Adrenal gland (tissue), 12 donors: ENCODE results near the gene DCLK3. TPM values are rescaled to one million over a fixed set of nuclear protein-coding genes. Genes with fewer than 3 reads are reported as not detected.

Experiments used
- DNase-seq, 7 donors: peaks; one replicate each; pipeline ENCODE4 v3.0.0-alpha.2; 2019 to 2020
- H3K27ac ChIP-seq, 5 donors: fragments of 200-600 bp; sonication (generic) in 4 of 5; 1 replicate in 3 of 5; 2 replicates in 2 of 5; pipeline versions ENCODE4 v1.5.1 to v1.8.0; 2016 to 2020; ENCODE audit warnings: mild to moderate bottlenecking in 1 of 5
- H3K27me3 ChIP-seq: fragments of 200-600 bp; 2 replicates; pipeline ENCODE4 v1.8.0; 2021
- H3K36me3 ChIP-seq, 2 donors: fragments of 200-600 bp; replicated peaks in 1 of 2; 1 replicate in 1 of 2; 2 replicates in 1 of 2; pipeline versions ENCODE4 v1.5.1 to v1.8.0; 2018 to 2022
- H3K4me1 ChIP-seq, 2 donors: fragments of 200-600 bp; replicated peaks in 1 of 2; 1 replicate in 1 of 2; 2 replicates in 1 of 2; pipeline versions ENCODE4 v1.5.1 to v1.8.0; 2018 to 2021
- H3K4me3 ChIP-seq, 4 donors: fragments of 200-600 bp; sonication (generic) in 3 of 4; one replicate each; pipeline ENCODE4 v1.5.1; 2016 to 2018
- H3K9me3 ChIP-seq, 3 donors: fragments of 200-600 bp; sonication (generic) in 1 of 3; replicated peaks in 1 of 3; 1 replicate in 2 of 3; 2 replicates in 1 of 3; pipeline versions ENCODE4 v1.5.1 to v1.8.0; 2016 to 2021
- CTCF ChIP-seq, 6 experiments: fragments of 450-650 bp in 4 of 6; fragments of 200-600 bp in 2 of 6; sonication (generic) in 1 of 6; IDR thresholded peaks; 1 replicate in 5 of 6; 2 replicates in 1 of 6; pipeline versions ENCODE4 v1.5.1 to v1.8.0; 2016 to 2021; ENCODE audit warnings: antibody characterized with exemption in 6 of 6, mild to moderate bottlenecking in 2 of 6, moderate library complexity in 1 of 6
- POLR2A ChIP-seq, 2 donors: fragments of 450-650 bp; IDR thresholded peaks; one replicate each; pipeline ENCODE4 v1.6.1; 2017; ENCODE audit warnings: antibody characterized with exemption in 2 of 2, mild to moderate bottlenecking in 2 of 2, moderate library complexity in 1 of 2
- WGBS, 4 donors: extraction: QIAGEN DNeasy Blood & Tissue Kit in 2 of 4; methylation state at CpG; one replicate each; pipeline versions ENCODE4 v1.1.5 to v1.1.7; 2013 to 2017; 5-methylcytosine and 5-hydroxymethylcytosine counted together
- intact Hi-C, 2 donors: fragments of 100-400 bp; cut with DNase I; formaldehyde crosslinking; loops; one replicate each; pipeline versions ENCODE4 v1.14.1 to v1.15.0; 2022 to 2023
- polyA plus RNA-seq, 3 donors: library from polyadenylated mRNA; stranded (reverse); fragments of 200-250 nt in 2 of 3; fragments of 350-450 nt in 1 of 3; fragmentation: Illumina TruSeq in 1 of 3; extraction: RNeasy Lipid Tissue Mini Kit (QIAGEN cat#74804) in 1 of 3; gene quantifications; one replicate each; pipeline ENCODE4 v1.2.3, GENCODE V29; 2013 to 2014
- total RNA-seq, 9 donors: library from RNA; depleted of rRNA in 4 of 9; stranded (reverse); fragments of >200 nt in 4 of 9; fragments of 120-200 nt in 1 of 9; fragmentation: NEBNext Ultra II Directional in 1 of 9; extraction: Animal tissue kit (Norgen Biotek cat#: 25700) in 1 of 9; gene quantifications; one replicate each; pipeline versions ENCODE4 v1.1.0 to v1.2.4, GENCODE V29; 2013 to 2023
- donor health status: healthy with polysubstance abuse.
- donor health status: Bipolar disorder and iron deficiency.
- donor health status: DM: yes; HTN: yes; CAD: no.
- donor health status: DM: no; HTN: no; CAD: no.
- donor health status: DM: no; HTN: no; CAD: no.
- donor health status: DM: yes; HTN: yes; CAD: no.

Gene DCLK3
- total and polyA plus RNA-seq, 12 donors: under 0.01 to 1.5 (median 0.15) TPM; not detected in 6

GRCh38 chr3:36756269-36756668, 8.1 kb downstream of the DCLK3 start:
- no peak overlapping the region for H3K4me3 ChIP-seq
- intact Hi-C loops: no loop called here
- H3K27ac ChIP-seq: no peak overlapping the region
- WGBS, 4 donors: 40 to 69% (median 63%) methylated on average over 1 of the region's 1 CpG; no CpG with 5 or more reads in 1 of the 4 donors
- H3K36me3 ChIP-seq: no peaks in the 10 kb centered on the region
- H3K27me3 ChIP-seq: no peaks in the 10 kb centered on the region
- no peaks in the 10 kb centered on the region for H3K4me1 ChIP-seq
- no peaks in the 10 kb centered on the region for H3K9me3 ChIP-seq
- no peak for DNase-seq
- TF ChIP-seq CTCF (IDR thresholded peaks at IDR 0.05) (no peak), POLR2A (IDR thresholded peaks at IDR 0.05) (no peak)

GRCh38 chr3:36751326-36751725, 13.0 kb downstream of the DCLK3 start:
- 46 to 65% (median 53%) methylated on average over 1 of the region's 1 CpG for WGBS, 4 donors
- no peaks in the 10 kb centered on the region for H3K27me3 ChIP-seq
- TF ChIP-seq POLR2A (IDR thresholded peaks at IDR 0.05) (no peak), CTCF (IDR thresholded peaks at IDR 0.05) (no peak)
- H3K27ac ChIP-seq: no peak overlapping the region
- H3K9me3 ChIP-seq: no peaks in the 10 kb centered on the region
- intact Hi-C loops: no loop called here
- no peaks in the 10 kb centered on the region for H3K36me3 ChIP-seq
- no peak for DNase-seq
- H3K4me1 ChIP-seq: no peaks in the 10 kb centered on the region
- H3K4me3 ChIP-seq: no peak overlapping the region

- Histone ChIP-seq H3K4me3 (no peak overlapping the region), H3K27me3 (no peaks in the 10 kb centered on the region), H3K27ac (no peak overlapping the region), H3K9me3 (no peaks in the 10 kb centered on the region), H3K4me1 (no peaks in the 10 kb centered on the region), H3K36me3 (no peaks in the 10 kb centered on the region)
- DNase-seq: no peak
- TF ChIP-seq CTCF (IDR thresholded peaks at IDR 0.05) (no peak), POLR2A (IDR thresholded peaks at IDR 0.05) (no peak)
- 44 to 78% (median 65%) methylated on average over 6 of the region's 6 CpGs for WGBS, 4 donors
- intact Hi-C loops: no loop called here
These were observed 13.6 kb downstream of the DCLK3 start for GRCh38 chr3:36750737-36751136.

GRCh38 chr3:36744763-36745162, 19.6 kb downstream of the DCLK3 start:
- no peak overlapping the region for H3K4me3 ChIP-seq
- H3K27ac ChIP-seq: no peak overlapping the region
- H3K4me1 ChIP-seq: no peaks in the 10 kb centered on the region
- intact Hi-C loops: no loop called here
- H3K36me3 ChIP-seq: no peaks in the 10 kb centered on the region
- whole genome bisulfite sequencing, 4 donors: 64 to 71% (median 67%) methylated on average over 6 of the region's 6 CpGs
- no peak for DNase-seq
- no peaks in the 10 kb centered on the region for H3K27me3 ChIP-seq
- no peaks in the 10 kb centered on the region for H3K9me3 ChIP-seq
- TF ChIP-seq POLR2A (IDR thresholded peaks at IDR 0.05): no peak
- no peak for TF ChIP-seq CTCF (IDR thresholded peaks at IDR 0.05)
